SJCRH30 (cell line): ENCODE measurements around the gene MON1A. TPM values are rescaled to one million over a fixed set of nuclear protein-coding genes. Genes with fewer than 3 reads are reported as not detected.

Source experiments
- DNase-seq, 2 experiments: peaks; one replicate each; pipeline ENCODE4 v3.0.0-alpha.2; 2015 to 2020
- H3K27ac ChIP-seq: fragments of 250-450 bp; sonication (Bioruptor Pico); 2 replicates; pipeline ENCODE4 v1.5.1; 2020; ENCODE audit warnings: mild to moderate bottlenecking, moderate library complexity
- H3K27me3 ChIP-seq: fragments of 250-450 bp; sonication (Bioruptor Pico); 2 replicates; pipeline ENCODE4 v1.5.1; 2020; ENCODE audit warnings: mild to moderate bottlenecking, moderate library complexity
- H3K36me3 ChIP-seq: fragments of 250-450 bp; sonication (Bioruptor Pico); 2 replicates; pipeline ENCODE4 v1.5.1; 2020; ENCODE audit warnings: mild to moderate bottlenecking, moderate library complexity
- H3K4me1 ChIP-seq: fragments of 250-450 bp; sonication (Bioruptor Pico); 2 replicates; pipeline ENCODE4 v1.5.1; 2020; ENCODE audit warnings: mild to moderate bottlenecking, moderate library complexity
- H3K4me3 ChIP-seq: fragments of 250-450 bp; sonication (Bioruptor Pico); 2 replicates; pipeline ENCODE4 v1.5.1; 2020; ENCODE audit warnings: mild to moderate bottlenecking, moderate library complexity
- H3K9me3 ChIP-seq: fragments of 250-450 bp; sonication (Bioruptor Pico); replicated peaks from 2 replicates; pipeline ENCODE4 v1.5.1; 2020; ENCODE audit warnings: mild to moderate bottlenecking, moderate library complexity
- total RNA-seq: library from RNA; depleted of rRNA; stranded (reverse); fragments of >200 nt; shearing (Covaris generic); gene quantifications from 2 replicates; pipeline ENCODE4 v1.2.3, GENCODE V29; 2014; rRNA removed

MON1A gene
- total RNA-seq, 1 experiment from 2014 or later: 6.1 TPM

- H3K27ac ChIP-seq: no peak overlapping the region
- no peaks in the 10 kb centered on the region for H3K36me3 ChIP-seq
- H3K27me3 ChIP-seq: peaks cover 3% of the 10 kb centered on the region; the same call in 1 of the 2 replicates
- no peaks in the 10 kb centered on the region for H3K4me1 ChIP-seq
- H3K4me3 ChIP-seq: no peak overlapping the region
- DNase-seq: no peak
- H3K9me3 ChIP-seq: no peaks in the 10 kb centered on the region
Measured at GRCh38 chr3:49865198-49865784, 64.3 kb downstream of the MON1A start.

GRCh38 chr3:49864505-49864904, 65.1 kb downstream of the MON1A start:
- Histone ChIP-seq H3K27me3 (peaks cover 3% of the 10 kb centered on the region; the same call in 1 of the 2 replicates), H3K27ac (no peak overlapping the region), H3K36me3 (no peaks in the 10 kb centered on the region), H3K4me3 (no peak overlapping the region), H3K4me1 (no peaks in the 10 kb centered on the region), H3K9me3 (no peaks in the 10 kb centered on the region)
- DNase-seq: no peak

GRCh38 chr3:49859576-49860305, 69.9 kb downstream of the MON1A start:
- no peak overlapping the region for H3K4me3 ChIP-seq
- no peaks in the 10 kb centered on the region for H3K27me3 ChIP-seq
- DNase-seq: no peak
- H3K4me1 ChIP-seq: no peaks in the 10 kb centered on the region
- no peak overlapping the region for H3K27ac ChIP-seq
- no peaks in the 10 kb centered on the region for H3K9me3 ChIP-seq
- H3K36me3 ChIP-seq: no peaks in the 10 kb centered on the region

Other genes with a start within 250 kb of the MON1A start
- gene MST1, start 240.3 kb downstream of the MON1A start, total RNA-seq: 0.84 and 3.3 TPM in 2 replicates
- 12.0 and 12.3 TPM in 2 replicates for gene RNF123, start 240.3 kb downstream of the MON1A start, total RNA-seq
- gene AMIGO3, start 210.1 kb downstream of the MON1A start, total RNA-seq: 3.9 and 4.2 TPM in 2 replicates
- gene GMPPB, start 205.9 kb downstream of the MON1A start, total RNA-seq: 12.9 and 14.6 TPM in 2 replicates
- gene IP6K1, start 143.3 kb downstream of the MON1A start, total RNA-seq: 28.7 and 30.3 TPM in 2 replicates
- gene CDHR4, start 129.9 kb downstream of the MON1A start, total RNA-seq: not detected in 2 replicates
- gene INKA1, start 126.5 kb downstream of the MON1A start, total RNA-seq: 0.20 and 0.61 TPM in 2 replicates
- 0.85 and 0.99 TPM in 2 replicates for gene UBA7, start 115.9 kb downstream of the MON1A start, total RNA-seq
- 14.5 and 15.6 TPM in 2 replicates for gene TRAIP, start 73.2 kb downstream of the MON1A start, total RNA-seq
- not detected in 2 replicates for gene CAMKV, start 59.9 kb downstream of the MON1A start, total RNA-seq
- not detected in 2 replicates for gene MST1R, start 25.9 kb downstream of the MON1A start, total RNA-seq
- gene RBM6, start 10.3 kb upstream of the MON1A start, total RNA-seq: 51.0 and 58.1 TPM in 2 replicates
- 75.6 and 98.5 TPM in 2 replicates for gene RBM5, start 159.1 kb upstream of the MON1A start, total RNA-seq
- gene SEMA3F, start 225.5 kb upstream of the MON1A start, total RNA-seq: 9.3 and 11.3 TPM in 2 replicates